NCI-H2029 treated with DMSO at 0.1 percent for 48 hours (cell line): ENCODE results near the gene TTC3.
"Not testable (repeated sequence)": the region's sequence is repeated elsewhere in the genome, so short reads cannot be mapped to it uniquely, and the experiment has no call there.

Source experiments
- DNase-seq: peaks from one replicate; lab custom pipeline; 2025; lab: John Stamatoyannopoulos, UW

The TTC3 gene, protein sequence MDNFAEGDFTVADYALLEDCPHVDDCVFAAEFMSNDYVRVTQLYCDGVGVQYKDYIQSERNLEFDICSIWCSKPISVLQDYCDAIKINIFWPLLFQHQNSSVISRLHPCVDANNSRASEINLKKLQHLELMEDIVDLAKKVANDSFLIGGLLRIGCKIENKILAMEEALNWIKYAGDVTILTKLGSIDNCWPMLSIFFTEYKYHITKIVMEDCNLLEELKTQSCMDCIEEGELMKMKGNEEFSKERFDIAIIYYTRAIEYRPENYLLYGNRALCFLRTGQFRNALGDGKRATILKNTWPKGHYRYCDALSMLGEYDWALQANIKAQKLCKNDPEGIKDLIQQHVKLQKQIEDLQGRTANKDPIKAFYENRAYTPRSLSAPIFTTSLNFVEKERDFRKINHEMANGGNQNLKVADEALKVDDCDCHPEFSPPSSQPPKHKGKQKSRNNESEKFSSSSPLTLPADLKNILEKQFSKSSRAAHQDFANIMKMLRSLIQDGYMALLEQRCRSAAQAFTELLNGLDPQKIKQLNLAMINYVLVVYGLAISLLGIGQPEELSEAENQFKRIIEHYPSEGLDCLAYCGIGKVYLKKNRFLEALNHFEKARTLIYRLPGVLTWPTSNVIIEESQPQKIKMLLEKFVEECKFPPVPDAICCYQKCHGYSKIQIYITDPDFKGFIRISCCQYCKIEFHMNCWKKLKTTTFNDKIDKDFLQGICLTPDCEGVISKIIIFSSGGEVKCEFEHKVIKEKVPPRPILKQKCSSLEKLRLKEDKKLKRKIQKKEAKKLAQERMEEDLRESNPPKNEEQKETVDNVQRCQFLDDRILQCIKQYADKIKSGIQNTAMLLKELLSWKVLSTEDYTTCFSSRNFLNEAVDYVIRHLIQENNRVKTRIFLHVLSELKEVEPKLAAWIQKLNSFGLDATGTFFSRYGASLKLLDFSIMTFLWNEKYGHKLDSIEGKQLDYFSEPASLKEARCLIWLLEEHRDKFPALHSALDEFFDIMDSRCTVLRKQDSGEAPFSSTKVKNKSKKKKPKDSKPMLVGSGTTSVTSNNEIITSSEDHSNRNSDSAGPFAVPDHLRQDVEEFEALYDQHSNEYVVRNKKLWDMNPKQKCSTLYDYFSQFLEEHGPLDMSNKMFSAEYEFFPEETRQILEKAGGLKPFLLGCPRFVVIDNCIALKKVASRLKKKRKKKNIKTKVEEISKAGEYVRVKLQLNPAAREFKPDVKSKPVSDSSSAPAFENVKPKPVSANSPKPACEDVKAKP (N-terminal part only)

DNA sequence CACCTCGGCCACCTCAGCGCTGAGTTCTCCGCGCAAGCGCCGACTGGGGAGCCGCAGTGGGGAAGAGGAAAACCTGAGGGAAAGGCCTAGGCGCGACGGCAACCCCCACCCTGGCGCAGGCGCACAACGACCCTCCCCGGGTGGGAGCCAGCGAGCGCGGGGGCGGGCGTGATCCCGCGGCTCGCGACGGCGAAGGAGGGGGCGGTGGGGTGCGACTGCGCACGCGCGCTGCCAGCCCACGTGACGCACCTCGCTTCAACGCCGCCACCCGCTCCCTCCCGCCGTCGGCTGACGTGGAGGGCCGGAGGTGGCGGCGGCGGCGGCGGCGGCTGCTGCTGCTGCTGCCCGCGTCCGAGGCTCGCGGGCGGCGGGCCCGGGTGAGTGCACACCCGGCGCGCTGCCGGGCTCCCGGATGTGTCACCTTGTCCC is at the start of gene TTC3, which contains the start of gene PIGP:
TTC3 (plus strand) TSS at position 267 of the 429 bp plus-strand sequence. CDS start 14,004 bp downstream, outside the sequence.
PIGP (minus strand) TSS at position 84 of the 429 bp plus-strand sequence. CDS start 556 bp downstream, outside the sequence.
- peak; percentile 82 for DNase-seq

DNA sequence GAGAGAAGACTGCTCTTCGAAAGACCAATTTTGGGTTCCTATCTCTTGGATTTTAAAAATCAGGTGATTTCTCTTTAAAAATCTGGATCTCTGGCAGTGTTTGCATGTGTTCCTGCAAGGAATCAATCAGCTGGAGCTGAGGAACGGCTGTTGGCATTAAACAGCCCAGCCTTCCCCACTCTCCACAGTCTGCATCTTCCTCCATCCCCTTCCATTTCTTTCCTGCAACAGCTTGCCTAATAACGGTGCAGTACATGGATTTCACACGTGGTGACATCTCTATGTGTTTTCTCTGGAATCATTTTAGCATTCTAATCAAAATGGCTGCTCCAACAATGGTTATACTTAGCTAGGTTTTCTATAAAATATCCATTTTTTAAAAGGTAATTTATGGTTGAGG is 46.6 kb upstream of the TTC3 start:
- DNase-seq, result no peak

DNA sequence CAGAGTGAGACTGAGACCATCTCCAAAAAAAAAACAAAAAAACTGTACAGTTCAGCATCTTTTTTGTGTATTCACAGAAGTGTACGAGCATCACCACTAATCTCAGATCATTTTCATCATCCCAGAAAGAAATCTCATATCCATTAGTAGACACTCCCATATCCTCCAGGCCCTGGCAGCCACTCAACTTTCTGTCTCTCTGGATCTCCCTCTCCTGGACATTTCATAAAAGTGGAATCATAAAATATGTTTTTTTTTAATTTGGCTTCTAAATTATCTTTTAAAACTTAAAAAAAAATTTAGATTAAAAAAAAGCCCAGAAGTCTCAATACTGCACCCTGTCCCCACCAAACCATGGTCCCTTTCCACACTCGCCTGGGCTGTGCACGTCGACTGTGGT is 44.5 kb upstream of the TTC3 start:
- DNase-seq, result no peak

DNA sequence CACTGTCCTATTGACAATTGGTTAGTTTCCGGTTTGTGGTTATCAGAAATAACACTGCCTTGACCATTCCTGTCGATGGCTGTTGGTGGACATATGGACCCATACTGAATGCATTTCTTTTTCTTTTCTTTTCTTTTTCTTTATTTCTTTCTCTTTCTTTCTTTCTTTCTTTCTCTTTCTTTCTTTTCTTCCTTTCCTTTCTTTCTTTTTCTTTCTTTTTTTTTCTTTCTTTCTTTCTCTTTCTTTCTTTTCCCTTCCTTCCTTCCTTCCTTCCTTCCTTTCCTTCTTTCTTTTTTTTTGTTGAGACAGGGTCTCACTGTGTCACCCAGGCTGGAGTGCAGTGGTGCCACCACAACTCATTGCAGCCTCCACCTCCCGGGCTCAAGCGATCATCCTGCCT is 42.2 kb upstream of the TTC3 start:
- no peak for DNase-seq

DNA sequence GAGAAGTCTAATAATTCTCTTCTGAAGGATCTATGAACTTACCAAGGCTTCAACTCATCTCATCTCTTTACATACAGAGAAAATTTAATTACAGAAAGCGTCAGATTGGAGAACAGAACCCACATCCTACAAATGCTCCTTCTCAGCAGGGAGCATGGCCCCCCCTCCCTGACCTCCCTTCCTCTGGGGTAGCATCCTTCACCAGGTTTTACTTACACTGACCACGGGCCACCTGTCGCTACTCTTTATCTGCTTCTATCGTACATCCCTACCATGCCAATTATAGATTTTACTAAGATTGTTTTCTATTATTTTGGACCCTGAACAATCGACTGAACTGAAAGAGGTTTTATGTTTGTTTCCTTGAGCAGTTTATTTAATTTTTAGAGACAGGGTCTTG is 40.8 kb upstream of the TTC3 start:
- DNase-seq, result no peak

DNA sequence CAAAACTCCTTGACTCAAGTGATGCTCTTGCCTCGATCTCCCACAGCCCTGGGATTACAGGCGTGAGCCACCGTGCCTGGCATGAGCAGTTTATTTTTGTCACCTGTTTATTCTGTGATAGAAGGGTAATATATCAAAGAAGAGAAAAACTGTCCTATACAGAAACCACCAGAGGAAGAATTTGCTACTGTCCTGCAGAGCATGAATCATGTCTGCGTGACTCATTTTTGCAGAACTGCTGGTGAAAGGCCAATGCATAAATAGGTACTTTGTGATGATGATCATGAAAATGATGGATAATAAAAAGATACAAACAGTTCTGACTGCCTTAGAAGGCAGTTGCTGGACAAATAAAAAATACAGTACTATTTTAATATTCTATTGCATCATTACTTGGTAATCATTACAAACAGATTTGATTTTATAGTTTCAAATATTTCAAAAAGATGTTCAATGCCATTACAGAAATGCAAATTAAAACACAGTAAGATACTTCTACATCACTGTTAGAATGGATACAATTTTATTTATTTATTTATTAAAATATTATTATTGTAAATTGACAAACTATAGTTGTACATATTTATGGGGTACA is 40.1 kb upstream of the TTC3 start:
- DNase-seq, result no peak

DNA sequence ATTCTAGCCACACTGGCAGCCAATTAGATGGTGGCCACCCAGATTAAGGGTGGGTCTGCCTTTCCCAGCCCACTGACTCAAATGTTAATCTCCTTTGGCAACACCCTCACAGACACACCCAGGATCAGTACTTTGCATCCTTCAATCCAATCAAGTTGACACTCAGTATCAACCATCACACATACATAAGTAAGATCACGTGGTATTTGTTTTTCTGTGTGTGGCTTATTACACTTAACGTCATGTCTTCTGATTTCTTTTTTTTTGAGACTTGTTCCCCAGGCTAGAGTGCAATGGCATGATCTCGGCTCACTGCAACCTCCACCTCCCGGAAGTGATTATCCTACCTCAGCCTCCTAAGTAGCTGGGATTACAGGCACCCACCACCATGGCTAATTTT is 38.7 kb upstream of the TTC3 start:
- not testable (repeated sequence) for DNase-seq

DNA sequence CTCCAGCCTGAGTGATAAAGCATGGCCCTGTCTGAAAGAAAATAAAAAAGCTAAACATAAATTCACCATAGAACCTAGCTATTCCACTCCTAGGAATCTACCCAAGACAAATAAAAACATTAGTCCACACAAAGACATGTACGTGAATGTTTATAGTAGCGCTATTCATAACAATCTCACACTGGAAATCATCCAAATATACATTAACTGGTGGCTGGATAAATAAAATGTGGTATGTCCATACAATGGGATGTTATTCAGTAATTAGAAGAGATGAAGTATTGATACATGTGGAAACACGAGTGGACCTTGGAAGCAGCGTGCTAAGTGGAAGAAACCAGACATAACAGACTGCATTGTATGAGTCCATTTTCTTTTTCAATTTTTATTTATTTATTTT is 36.9 kb upstream of the TTC3 start:
- DNase-seq, result no peak

DNA sequence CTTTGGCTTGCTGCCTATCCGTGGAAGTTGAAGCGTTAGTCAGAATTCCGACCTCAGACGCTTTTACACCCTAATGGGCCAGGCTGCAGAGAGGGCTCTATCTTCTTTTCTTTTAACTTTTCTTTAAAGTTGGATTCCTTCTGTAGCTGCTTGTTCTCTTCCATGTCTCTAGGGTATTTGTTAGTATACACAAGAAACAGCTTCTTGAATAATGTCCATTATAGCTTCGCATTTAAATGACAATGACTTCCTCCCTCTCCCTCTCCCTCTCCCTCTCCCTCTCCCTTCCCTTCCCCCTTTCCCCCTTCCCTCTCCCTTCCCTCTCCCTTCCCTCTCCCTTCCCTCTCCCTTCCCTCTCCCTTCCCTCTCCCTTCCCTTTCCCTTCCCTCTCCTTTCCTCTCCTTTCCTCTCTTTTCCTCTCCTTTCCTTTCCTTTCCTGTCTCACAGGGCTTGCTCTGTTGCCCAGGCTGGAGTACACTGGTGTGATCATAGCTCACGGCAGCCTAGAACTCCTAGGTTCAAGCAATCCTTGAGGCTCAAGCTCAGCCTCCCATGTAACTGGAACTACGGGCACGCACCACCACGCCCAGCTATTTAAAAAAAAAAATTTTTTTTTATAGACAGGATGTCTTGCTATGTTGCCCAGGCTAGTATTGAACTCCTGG is 33.5 kb upstream of the TTC3 start:
- DNase-seq, result no peak

DNA sequence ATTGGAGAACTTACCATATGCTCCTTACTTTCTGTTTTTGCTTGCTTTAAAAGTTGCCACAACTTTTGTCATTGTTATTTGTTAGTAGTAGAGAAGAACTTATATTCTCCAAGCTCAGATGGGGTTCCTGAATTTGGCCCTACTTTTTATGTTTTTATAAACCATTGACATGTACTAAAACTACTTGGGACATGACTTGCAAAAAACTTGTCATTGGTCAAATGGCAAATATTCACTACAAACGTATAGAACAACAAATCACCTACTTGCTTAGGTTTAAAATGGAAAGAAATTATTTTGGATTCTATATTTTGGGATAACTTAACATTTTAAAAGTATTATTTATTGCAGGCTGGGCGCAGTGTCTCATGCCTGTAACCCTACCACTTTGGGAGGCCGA is 32.8 kb upstream of the TTC3 start:
- DNase-seq, result no peak

DNA sequence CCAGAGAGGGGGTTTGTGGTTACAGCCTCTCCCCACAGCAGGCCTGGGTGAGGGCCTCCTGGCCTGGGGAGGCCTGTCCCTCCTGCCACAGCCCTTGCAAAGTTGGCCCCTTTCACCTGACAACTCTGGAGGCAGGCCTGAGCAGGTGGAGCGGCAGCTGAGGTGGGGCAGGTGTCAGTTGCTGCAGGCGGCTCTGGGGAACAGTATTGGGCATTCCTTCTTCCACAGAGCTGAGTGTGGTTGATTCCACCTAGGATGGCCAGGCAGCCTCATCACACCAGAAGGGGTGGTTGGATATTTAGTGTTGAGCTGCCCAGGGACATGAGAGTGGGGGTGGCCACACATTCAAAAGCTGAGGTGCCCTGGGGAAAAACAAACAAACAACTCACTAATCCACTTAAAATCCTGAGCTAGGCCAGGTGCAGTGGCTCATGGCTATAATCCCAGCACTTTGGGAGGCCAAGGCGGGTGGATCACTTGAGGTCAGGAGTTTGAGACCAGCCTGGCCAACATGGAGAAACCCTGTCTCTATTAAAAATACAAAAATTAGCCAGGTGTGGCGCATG is 31.3 kb upstream of the TTC3 start:
- no peak for DNase-seq

DNA sequence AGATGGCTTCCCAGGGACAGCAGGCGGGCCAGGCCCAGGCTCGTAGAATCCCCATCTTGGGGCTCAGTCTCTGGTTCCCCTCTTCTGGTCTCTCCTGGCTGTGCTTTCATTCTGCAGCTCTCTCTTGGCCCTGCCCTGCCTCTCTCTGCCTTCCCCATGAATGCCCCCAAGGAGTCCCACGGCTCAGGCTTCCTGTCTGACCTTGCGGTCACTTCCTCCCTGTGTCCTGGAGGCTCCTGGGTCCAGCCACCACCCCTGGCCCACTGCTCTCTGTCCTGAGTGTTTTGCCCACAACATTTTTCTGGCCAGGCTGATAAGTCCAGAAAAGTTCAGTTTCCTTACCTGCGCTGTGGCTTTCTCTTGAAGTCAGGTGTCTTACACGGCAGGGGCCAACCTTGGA is 29.2 kb upstream of the TTC3 start:
- DNase-seq, result no peak

DNA sequence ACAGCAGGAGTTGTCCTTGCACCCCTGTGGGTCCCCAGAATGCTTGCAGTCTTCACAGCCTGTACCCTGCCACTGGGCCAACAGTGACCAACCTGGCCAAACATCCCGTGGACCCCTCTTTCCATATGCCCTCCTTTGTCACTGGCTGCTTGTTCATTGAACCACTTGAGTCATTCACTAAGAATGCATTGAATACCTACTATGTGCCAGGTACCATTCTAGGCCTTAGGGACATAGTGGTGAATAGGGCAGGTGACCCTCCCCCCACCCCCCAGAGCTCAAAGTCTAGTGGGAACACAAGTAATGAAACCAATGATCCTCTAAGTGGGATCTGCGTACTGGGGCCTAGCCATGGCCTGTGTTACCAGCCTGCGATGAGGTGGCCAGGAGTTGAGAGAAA is 28.4 kb upstream of the TTC3 start:
- DNase-seq, result no peak

DNA sequence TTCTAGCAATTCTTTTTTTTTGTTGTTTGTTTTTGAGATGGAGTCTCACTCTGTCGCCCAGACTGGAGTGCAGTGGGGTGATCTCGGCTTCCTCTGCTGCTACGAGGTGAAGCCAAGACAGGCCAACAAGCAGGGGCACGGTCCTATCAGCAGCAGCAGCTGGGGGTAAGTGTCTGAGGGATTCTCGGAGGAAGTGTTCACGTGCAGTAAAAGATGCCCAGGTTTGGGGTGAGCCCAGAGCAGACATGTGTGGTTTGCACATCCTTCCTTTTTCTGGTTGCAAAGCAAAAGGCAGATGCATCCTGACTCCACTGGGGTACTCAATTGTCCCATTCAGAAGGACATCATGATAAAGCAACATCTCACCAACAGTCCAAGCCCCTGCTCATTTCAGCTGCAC is 27.9 kb upstream of the TTC3 start:
- no peak for DNase-seq

DNA sequence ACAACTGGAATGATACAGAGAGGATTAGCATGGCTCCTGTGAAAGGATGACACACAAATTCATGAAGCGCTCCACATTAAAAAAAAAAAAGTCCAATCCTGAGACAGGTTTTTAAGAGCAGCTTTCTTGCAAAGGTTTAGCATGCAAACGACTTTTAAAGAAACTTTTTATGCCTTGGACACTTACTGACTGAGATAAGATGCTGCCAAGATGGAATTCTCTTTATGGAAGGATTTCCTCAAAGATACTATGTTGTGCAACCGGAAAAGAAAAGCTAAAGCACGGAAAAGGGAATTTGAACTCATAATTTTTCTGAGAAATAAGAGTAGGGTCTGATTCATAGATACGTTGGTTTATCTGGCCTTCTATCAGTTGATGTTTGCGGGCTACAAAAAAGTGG is 27.5 kb upstream of the TTC3 start:
- DNase-seq, result no peak

DNA sequence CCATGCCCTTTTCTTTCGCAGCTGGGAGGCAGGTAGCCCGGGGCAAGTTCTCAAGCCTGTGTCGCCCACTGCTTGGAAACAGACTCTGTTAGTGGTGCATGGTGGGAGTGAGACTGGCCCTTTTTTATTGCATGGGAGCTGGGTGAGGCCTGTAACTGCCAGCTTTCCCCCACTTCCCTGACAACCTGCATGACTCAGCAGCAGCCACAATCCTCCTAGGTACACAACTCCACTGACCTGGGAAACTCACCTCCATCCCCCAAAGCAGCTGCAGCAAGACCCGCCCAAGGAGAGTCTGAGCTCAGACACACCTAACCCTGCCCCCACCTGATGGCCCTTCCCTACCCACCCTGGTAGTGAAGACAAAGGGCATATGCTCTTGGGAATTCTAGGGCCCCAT is 26.0 kb upstream of the TTC3 start:
- DNase-seq, result no peak

DNA sequence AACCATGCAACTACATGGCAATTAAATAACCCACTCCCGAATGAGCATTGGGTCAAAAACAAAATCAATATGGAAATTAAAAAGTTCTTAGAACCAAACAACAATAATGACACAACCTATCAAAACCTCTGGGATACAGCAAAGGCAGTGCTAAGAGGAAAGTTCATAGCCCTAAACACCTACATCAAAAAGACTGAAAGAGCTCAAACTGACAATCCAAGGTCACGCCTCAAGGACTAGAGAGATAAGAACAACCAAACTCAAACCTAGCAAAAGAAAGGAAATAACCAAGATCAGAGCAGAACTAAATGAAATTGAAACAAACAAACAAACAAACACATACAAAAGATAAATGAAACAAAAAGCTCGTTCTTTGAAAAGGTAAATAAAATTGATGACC is 23.3 kb upstream of the TTC3 start:
- DNase-seq, result not testable (repeated sequence)

DNA sequence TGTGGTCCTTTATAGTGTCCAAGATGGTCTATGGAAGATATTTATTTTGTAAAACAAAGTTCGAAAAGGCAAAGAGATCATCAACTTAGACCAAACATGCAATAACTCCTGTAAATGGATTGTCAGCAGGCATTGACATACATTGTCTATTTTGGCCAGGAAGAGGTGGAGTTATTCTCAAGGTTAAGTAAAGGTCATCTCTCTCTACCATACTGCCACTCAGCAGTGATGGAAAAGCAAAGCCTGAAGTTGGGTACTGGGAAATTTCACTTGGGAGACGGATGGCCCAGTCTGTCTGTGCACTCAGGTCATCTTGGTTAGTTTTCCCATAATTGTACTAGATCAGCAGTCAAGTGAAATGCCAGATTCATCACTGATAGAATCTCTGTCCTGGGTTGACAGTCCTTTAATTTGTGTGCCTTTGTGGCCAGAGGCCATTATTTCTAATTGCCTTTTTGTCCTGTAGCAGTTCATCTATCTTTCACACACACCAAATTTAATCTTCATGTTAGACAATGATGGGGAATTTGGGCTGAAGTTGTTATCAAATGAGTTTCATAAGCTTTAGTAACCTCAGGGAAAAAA is 17.7 kb upstream of the TTC3 start:
- DNase-seq, result no peak

DNA sequence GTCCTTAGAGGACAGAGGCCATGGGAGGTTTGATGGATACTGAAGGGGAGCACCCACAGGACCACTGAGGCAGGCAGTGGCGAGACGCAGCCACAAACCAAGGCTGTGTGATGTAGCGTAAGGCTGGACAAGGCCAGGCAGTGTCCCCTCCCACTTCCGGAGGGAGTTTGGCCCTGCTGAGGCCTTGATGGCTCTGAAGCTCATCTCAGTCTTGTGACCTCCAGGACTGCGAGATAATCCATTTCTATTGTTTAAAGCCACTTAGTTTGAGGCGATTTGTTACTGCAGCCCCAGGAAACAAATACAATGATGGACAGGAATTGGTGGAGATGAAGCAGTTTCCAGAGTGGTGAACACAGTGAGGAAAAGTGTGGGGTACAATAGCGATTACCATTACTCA is 15.4 kb upstream of the TTC3 start:
- no peak for DNase-seq

DNA sequence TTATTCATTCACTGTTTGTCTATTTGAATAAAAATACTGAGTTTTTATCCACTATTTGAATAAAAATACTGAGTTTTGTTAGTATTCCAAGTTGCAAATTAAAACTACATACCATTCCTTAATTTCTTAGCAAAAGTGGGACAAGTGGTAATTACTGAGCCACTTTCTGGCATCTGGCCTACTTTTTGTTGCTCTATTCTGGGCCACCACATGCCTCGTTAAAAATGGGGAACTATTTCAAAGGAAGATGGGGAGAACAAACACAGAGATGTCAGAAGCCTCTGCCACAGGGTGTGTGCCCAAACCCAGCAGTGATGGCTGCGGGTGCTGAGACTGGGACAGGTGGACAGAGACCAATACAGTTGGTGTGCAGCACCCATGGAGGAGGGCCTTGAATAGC is 14.8 kb upstream of the TTC3 start:
- DNase-seq, result no peak

DNA sequence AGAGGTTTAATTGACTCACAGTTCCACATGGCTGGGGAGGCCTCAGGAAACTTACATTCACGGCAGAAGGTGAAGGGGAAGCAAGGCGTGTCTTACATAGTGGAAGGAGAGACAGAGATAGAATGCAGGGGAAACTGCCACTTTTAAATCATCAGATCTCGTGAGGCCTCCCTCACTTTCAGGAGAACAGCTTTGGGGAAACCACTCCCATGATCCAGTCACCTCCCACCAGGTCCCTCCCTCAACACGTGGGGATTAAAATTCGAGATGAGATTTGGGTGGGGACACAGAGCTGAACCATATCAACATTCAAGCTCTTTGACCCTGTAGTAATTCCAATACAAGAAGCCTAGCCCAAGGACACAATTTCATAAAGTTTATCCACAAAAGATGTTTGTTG is 13.9 kb upstream of the TTC3 start:
- no peak for DNase-seq
